ENCODE measurements around the gene SNED1.

- TF ChIP-seq ZNF274 (IDR thresholded peaks at IDR 0.05; ENCODE audit: low read length) (no peak), ZNF274 (tag by site-specific recombination; IDR thresholded peaks at IDR 0.05; ENCODE audit: borderline replicate concordance) (no peak), ZNF629 (tag by site-specific recombination; IDR thresholded peaks at IDR 0.05) (no peak), ZNF571 (tag by site-specific recombination; IDR thresholded peaks at IDR 0.05) (no peak), CTCF (tag by site-specific recombination; IDR thresholded peaks at IDR 0.05) (no peak), REST (tag by site-specific recombination; IDR thresholded peaks at IDR 0.05) (no peak), ZNF510 (tag by site-specific recombination; IDR thresholded peaks at IDR 0.05; ENCODE audit: insufficient replicate concordance) (no peak), ZNF449 (tag by site-specific recombination; IDR thresholded peaks at IDR 0.05) (no peak), ZNF121 (tag by site-specific recombination; IDR thresholded peaks at IDR 0.05) (no peak), ZBTB7A (tag by site-specific recombination; IDR thresholded peaks at IDR 0.05; ENCODE audit: low read depth) (no peak), PATZ1 (tag by site-specific recombination; IDR thresholded peaks at IDR 0.05) (no peak)
Observed at GRCh38 chr2:240966906-240967680, 31.3 kb upstream of the SNED1 start.
